ENCODE measurements around the gene EYA3. TPM values are rescaled to one million over a fixed set of nuclear protein-coding genes. Genes with fewer than 3 reads are reported as not detected.

The EYA3 gene
- total RNA-seq, 1 donor, result 21.9 TPM

GRCh38 chr1:27931184-27931583 is 157.2 kb downstream of the EYA3 start:
- TF ChIP-seq, protein P1, sequence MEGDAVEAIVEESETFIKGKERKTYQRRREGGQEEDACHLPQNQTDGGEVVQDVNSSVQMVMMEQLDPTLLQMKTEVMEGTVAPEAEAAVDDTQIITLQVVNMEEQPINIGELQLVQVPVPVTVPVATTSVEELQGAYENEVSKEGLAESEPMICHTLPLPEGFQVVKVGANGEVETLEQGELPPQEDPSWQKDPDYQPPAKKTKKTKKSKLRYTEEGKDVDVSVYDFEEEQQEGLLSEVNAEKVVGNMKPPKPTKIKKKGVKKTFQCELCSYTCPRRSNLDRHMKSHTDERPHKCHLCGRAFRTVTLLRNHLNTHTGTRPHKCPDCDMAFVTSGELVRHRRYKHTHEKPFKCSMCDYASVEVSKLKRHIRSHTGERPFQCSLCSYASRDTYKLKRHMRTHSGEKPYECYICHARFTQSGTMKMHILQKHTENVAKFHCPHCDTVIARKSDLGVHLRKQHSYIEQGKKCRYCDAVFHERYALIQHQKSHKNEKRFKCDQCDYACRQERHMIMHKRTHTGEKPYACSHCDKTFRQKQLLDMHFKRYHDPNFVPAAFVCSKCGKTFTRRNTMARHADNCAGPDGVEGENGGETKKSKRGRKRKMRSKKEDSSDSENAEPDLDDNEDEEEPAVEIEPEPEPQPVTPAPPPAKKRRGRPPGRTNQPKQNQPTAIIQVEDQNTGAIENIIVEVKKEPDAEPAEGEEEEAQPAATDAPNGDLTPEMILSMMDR (IDR thresholded peaks at IDR 0.05; ENCODE audit: insufficient read depth, low read length), result no peak
- DNase-seq (ENCODE audit: low read depth), result no peak
- no peak overlapping the region for H3K4me3 ChIP-seq (ENCODE audit: low read depth, low read length)

DNA sequence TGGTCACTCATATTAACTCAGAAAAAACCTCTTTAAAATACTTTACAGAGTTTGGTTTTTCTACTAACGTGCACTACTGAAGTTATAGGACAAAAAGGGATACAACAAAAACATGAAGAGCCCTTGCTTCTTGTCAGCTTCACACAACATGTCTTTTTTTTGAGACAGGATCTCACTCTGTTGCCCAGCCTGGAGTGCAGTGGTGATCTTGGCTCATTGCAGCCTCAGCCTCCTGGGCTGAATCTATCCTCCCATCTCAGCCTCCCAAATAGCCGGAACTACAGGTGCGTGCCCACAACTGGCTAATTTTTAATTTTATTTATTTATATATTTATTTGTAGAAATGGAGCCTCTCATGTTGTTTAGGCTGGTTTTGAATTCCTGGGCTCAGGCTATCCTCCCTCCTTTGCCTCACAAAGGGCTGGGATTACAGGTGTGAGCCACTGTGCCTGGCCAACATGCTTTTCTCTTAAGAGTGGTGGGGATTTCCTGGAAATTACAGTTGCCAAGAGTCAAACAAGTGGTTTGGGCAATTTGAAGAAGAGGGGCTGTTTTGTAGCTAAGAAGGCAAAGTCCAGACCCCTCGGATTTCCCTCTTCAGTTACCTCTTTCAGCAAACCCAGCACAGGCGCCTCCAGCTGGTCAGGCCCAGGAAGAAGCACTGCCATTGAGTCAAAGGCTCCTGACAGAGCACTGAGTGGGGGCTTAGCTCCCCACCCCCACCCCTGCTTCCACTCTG is 160.0 kb downstream of the EYA3 start:
- no peak overlapping the region for H3K4me3 ChIP-seq (ENCODE audit: low read depth, low read length)
- TF ChIP-seq, protein P1 (IDR thresholded peaks at IDR 0.05; ENCODE audit: insufficient read depth, low read length), result no peak
- no peak for DNase-seq (ENCODE audit: low read depth)

DNA sequence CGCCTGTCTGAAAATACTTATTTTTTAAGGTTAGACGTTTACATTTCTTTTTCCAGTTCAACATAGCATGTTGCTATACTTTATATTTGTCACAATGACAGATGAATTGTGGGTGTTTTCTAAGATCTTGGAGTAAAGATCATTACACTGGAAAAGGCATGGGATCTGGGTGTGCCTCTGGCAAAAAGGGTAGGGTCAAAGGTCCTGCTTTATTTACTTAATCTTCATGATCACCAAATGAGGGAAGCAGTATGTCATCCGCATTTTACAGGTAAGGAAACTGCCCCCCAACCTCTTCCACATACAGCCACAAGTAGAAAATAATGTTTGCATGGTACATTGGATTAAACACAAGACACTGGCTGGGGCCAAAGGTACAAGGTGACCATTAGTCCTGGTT is 166.1 kb downstream of the EYA3 start:
- TF ChIP-seq, protein P1 (IDR thresholded peaks at IDR 0.05; ENCODE audit: insufficient read depth, low read length), result no peak
- no peak for DNase-seq (ENCODE audit: low read depth)

More for the DNA sequence above, 166.1 kb downstream of the EYA3 start:
- H3K4me3 ChIP-seq (ENCODE audit: low read depth, low read length), result no peak overlapping the region

Small RNAs within 50 kb of the gene (small RNA-seq; reads per million reads assigned to genes)
- not detected for gene RN7SL559P

Other genes starting within 250 kb of the EYA3 start
- 1.2 and 2.0 TPM in 2 replicates for gene THEMIS2, start 216.1 kb downstream of the EYA3 start, total RNA-seq (ENCODE audit: low replicate concordance)
- 12.7 and 42.1 TPM in 2 replicates for gene RPA2, start 174.0 kb downstream of the EYA3 start, total RNA-seq (ENCODE audit: low replicate concordance)
- 0.09 TPM in 1 of 2 replicates, not detected in the other for gene SMPDL3B, start 153.6 kb downstream of the EYA3 start, total RNA-seq (ENCODE audit: low replicate concordance)
- 4.9 and 5.9 TPM in 2 replicates for gene XKR8, start 128.6 kb downstream of the EYA3 start, total RNA-seq (ENCODE audit: low replicate concordance)
- under 0.01 and 0.65 TPM in 2 replicates for gene PTAFR, start 88.1 kb upstream of the EYA3 start, total RNA-seq (ENCODE audit: low replicate concordance)
- gene DNAJC8, start 144.4 kb upstream of the EYA3 start, total RNA-seq (ENCODE audit: low replicate concordance), result 76.4 and 155 TPM in 2 replicates
- 108 and 171 TPM in 2 replicates for gene ATP5IF1, start 147.5 kb upstream of the EYA3 start, total RNA-seq (ENCODE audit: low replicate concordance)
- 33.2 and 47.4 TPM in 2 replicates for gene SESN2, start 170.9 kb upstream of the EYA3 start, total RNA-seq (ENCODE audit: low replicate concordance)
- 6.7 and 14.0 TPM in 2 replicates for gene MED18, start 240.4 kb upstream of the EYA3 start, total RNA-seq (ENCODE audit: low replicate concordance)

Measured in fibroblast of the aortic adventitia (primary cell).